Loucy (cell line): ENCODE data around the gene DCAF11.

Experiments
- H2AFZ ChIP-seq: fragments of 200-600 bp; sonication (generic); 2 replicates; pipeline ENCODE4 v1.6.0; 2016; ENCODE audit warnings: antibody characterized with exemption, mild to moderate bottlenecking, low read length, moderate library complexity
- H3F3A ChIP-seq: fragments of 200-600 bp; 2 replicates; pipeline ENCODE4 v1.6.0; 2016; ENCODE audit warnings: antibody characterized with exemption, low read depth, mild to moderate bottlenecking
- H3K27me3 ChIP-seq: fragments of 200-600 bp; sonication (generic); 2 replicates; pipeline ENCODE4 v1.6.1; 2014; ENCODE audit warnings: low read length, mild to moderate bottlenecking; ENCODE audit not compliant: insufficient read depth, poor library complexity, severe bottlenecking
- H3K36me3 ChIP-seq: fragments of 200-600 bp; sonication (generic); 2 replicates; pipeline ENCODE4 v1.6.1; 2016; ENCODE audit warnings: low read length; ENCODE audit not compliant: insufficient read depth
- H3K4me1 ChIP-seq: fragments of 200-600 bp; sonication (generic); 2 replicates; pipeline ENCODE4 v1.5.1; 2014; ENCODE audit warnings: low read length, mild to moderate bottlenecking; ENCODE audit not compliant: insufficient read depth, poor library complexity, severe bottlenecking
- H3K4me2 ChIP-seq: fragments of 200-600 bp; sonication (generic); 2 replicates; pipeline ENCODE4 v1.6.0; 2014; ENCODE audit warnings: antibody characterized with exemption, low read length, low read depth, mild to moderate bottlenecking; ENCODE audit not compliant: poor library complexity, severe bottlenecking
- H3K4me3 ChIP-seq: fragments of 200-600 bp; sonication (generic); 2 replicates; pipeline ENCODE4 v1.5.1; 2014; ENCODE audit warnings: low read length, mild to moderate bottlenecking, mixed read lengths; ENCODE audit not compliant: poor library complexity, severe bottlenecking
- H3K79me2 ChIP-seq: fragments of 200-600 bp; sonication (generic); 2 replicates; pipeline ENCODE4 v1.6.1; 2014; ENCODE audit warnings: low read length; ENCODE audit not compliant: insufficient read depth
- H3K9ac ChIP-seq: fragments of 200-600 bp; sonication (generic); 2 replicates; pipeline ENCODE4 v1.6.0; 2014; ENCODE audit warnings: mild to moderate bottlenecking, low read depth, low read length, moderate library complexity; ENCODE audit not compliant: poor library complexity, severe bottlenecking
- H3K9me2 ChIP-seq: fragments of 200-600 bp; sonication (generic); replicated peaks from 2 replicates; pipeline ENCODE4 v1.6.1; 2016; ENCODE audit warnings: low read depth, low read length, mixed read lengths
- H3K9me3 ChIP-seq: fragments of 200-600 bp; sonication (generic); 2 replicates; pipeline ENCODE4 v1.6.1; 2014; ENCODE audit warnings: mild to moderate bottlenecking, antibody characterized with exemption, low read length, low read depth; ENCODE audit not compliant: insufficient read depth
- H4K20me1 ChIP-seq: fragments of 200-600 bp; sonication (generic); 2 replicates; pipeline ENCODE4 v1.6.0; 2014; ENCODE audit warnings: antibody characterized with exemption, low read length, mild to moderate bottlenecking; ENCODE audit not compliant: insufficient read depth, poor library complexity, severe bottlenecking
- EZH2phosphoT487 ChIP-seq: fragments of 200-600 bp; IDR thresholded peaks from 2 replicates; pipeline ENCODE4 v1.6.1; 2018; ENCODE audit warnings: antibody characterized with exemption, mild to moderate bottlenecking, moderate library complexity, borderline replicate concordance
- TF ChIP-seq, protein P1 (sequence below): fragments of 200-600 bp; sonication (generic); conservative IDR thresholded peaks from 2 replicates; pipeline ENCODE4 v1.5.1; 2014; ENCODE audit warnings: mild to moderate bottlenecking, antibody characterized with exemption, low read length

The DCAF11 gene

GRCh38 chr14:24159777-24160498 is 45.4 kb downstream of the DCAF11 start:
- Histone ChIP-seq H4K20me1 (no peaks in the 10 kb centered on the region), H3F3A (no peaks in the 10 kb centered on the region; the same call in 1 of the 2 replicates), H3K9me2 (no peaks in the 10 kb centered on the region), H2AFZ (no peak overlapping the region), H3K9me3 (no peaks in the 10 kb centered on the region), H3K4me2 (no peak overlapping the region), H3K36me3 (peaks cover 33% of the 10 kb centered on the region; the same call in 1 of the 2 replicates), H3K4me1 (peaks cover 13% of the 10 kb centered on the region), H3K9ac (no peak overlapping the region), H3K27me3 (no peaks in the 10 kb centered on the region), H3K79me2 (peaks cover 9% of the 10 kb centered on the region; the same call in 1 of the 2 replicates), H3K4me3 (no peak overlapping the region)
- TF ChIP-seq, protein P1, sequence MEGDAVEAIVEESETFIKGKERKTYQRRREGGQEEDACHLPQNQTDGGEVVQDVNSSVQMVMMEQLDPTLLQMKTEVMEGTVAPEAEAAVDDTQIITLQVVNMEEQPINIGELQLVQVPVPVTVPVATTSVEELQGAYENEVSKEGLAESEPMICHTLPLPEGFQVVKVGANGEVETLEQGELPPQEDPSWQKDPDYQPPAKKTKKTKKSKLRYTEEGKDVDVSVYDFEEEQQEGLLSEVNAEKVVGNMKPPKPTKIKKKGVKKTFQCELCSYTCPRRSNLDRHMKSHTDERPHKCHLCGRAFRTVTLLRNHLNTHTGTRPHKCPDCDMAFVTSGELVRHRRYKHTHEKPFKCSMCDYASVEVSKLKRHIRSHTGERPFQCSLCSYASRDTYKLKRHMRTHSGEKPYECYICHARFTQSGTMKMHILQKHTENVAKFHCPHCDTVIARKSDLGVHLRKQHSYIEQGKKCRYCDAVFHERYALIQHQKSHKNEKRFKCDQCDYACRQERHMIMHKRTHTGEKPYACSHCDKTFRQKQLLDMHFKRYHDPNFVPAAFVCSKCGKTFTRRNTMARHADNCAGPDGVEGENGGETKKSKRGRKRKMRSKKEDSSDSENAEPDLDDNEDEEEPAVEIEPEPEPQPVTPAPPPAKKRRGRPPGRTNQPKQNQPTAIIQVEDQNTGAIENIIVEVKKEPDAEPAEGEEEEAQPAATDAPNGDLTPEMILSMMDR, result no peak
- TF ChIP-seq EZH2phosphoT487, result no peak

DNA sequence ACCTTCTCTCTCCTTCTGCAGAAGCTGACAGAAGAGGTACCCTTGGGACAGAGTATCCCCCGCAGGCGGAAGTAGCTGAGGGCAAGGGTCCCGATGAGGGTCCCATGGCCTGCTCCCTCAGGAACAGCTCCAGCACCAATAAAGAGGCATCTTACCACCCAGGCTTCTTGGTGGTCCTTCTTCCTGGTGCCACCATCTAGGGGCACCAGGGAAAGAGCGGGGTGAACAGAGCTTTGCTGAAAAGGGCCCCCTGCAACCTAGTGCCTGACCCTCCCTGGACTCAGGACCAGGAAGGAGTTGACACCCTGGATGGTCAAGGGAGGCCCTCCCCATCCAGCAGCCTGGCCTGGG is 45.9 kb downstream of the DCAF11 start:
- no peak overlapping the region for H3K9ac ChIP-seq
- H3K79me2 ChIP-seq, result peaks cover 9% of the 10 kb centered on the region; the same call in 1 of the 2 replicates
- no peaks in the 10 kb centered on the region for H3K27me3 ChIP-seq
- no peaks in the 10 kb centered on the region for H4K20me1 ChIP-seq
- H3K36me3 ChIP-seq, result peaks cover 33% of the 10 kb centered on the region; the same call in 1 of the 2 replicates
- H3F3A ChIP-seq, result no peaks in the 10 kb centered on the region; the same call in 1 of the 2 replicates
- H3K4me3 ChIP-seq, result no peak overlapping the region
- no peak overlapping the region for H3K4me2 ChIP-seq
- no peaks in the 10 kb centered on the region for H3K9me2 ChIP-seq
- no peaks in the 10 kb centered on the region for H3K9me3 ChIP-seq
- H2AFZ ChIP-seq, result no peak overlapping the region
- TF ChIP-seq, protein P1, result no peak
- no peak for TF ChIP-seq EZH2phosphoT487
- H3K4me1 ChIP-seq, result peaks cover 13% of the 10 kb centered on the region

GRCh38 chr14:24160850-24161804 is 46.5 kb downstream of the DCAF11 start, which contains the start of gene IRF9:
Gene IRF9 (plus strand): TSS chr14:24161265. CDS start chr14:24162145, 880 bp downstream.
- Histone ChIP-seq H3F3A (no peaks in the 10 kb centered on the region; the same call in 1 of the 2 replicates), H3K79me2 (peaks cover 9% of the 10 kb centered on the region; the same call in 1 of the 2 replicates), H3K9me3 (no peaks in the 10 kb centered on the region), H2AFZ (peak within 1 kb of the TSS; percentile 44; the same call in 1 of the 2 replicates), H3K4me1 (peaks cover 13% of the 10 kb centered on the region), H3K27me3 (no peaks in the 10 kb centered on the region), H3K4me2 (peak within 1 kb of the TSS; percentile 84), H3K9ac (peak within 1 kb of the TSS; percentile 73), H4K20me1 (no peaks in the 10 kb centered on the region), H3K36me3 (peaks cover 28% of the 10 kb centered on the region; the same call in 1 of the 2 replicates), H3K4me3 (peak within 1 kb of the TSS; percentile 82), H3K9me2 (no peaks in the 10 kb centered on the region)
- TF ChIP-seq, protein P1, result peak; percentile 95
- TF ChIP-seq EZH2phosphoT487, result no peak
